Mesodermal cell (in vitro differentiated cells): ENCODE measurements around the gene ITPR2.
"Not testable (repeated sequence)": the region's sequence is repeated elsewhere in the genome, so short reads cannot be mapped to it uniquely, and the experiment has no call there.

Source experiments
- H3K27ac ChIP-seq: 2 replicates; pipeline ENCODE4 v1.7.0; 2013; ENCODE audit warnings: mild to moderate bottlenecking, low read depth, low read length, moderate library complexity; ENCODE audit not compliant: severe bottlenecking
- H3K36me3 ChIP-seq: 2 replicates; pipeline ENCODE4 v1.7.1; 2013; ENCODE audit warnings: mild to moderate bottlenecking, low read length, moderate library complexity; ENCODE audit not compliant: control insufficient read depth, insufficient read depth
- H3K4me1 ChIP-seq: one replicate; pipeline ENCODE4 v1.7.1; 2013; ENCODE audit warnings: mild to moderate bottlenecking, low read length; ENCODE audit not compliant: insufficient read depth, control insufficient read depth, poor library complexity, severe bottlenecking
- H3K4me3 ChIP-seq: 2 replicates; pipeline ENCODE4 v1.7.0; 2013; ENCODE audit warnings: low read length, control low read depth, mild to moderate bottlenecking; ENCODE audit not compliant: insufficient read depth, poor library complexity, severe bottlenecking; ENCODE audit errors: extremely low read depth
- H3K9me3 ChIP-seq: 2 replicates; pipeline ENCODE4 v1.7.1; 2013; ENCODE audit warnings: mild to moderate bottlenecking, low read length, moderate library complexity; ENCODE audit not compliant: control insufficient read depth
- WGBS, 2 experiments: methylation state at CpG; one replicate each; pipeline ENCODE4 v1.1.5; 2013; ENCODE audit warnings: missing lambda C conversion rate in 2 of 2; ENCODE audit not compliant: insufficient coverage in 2 of 2; 5-methylcytosine and 5-hydroxymethylcytosine counted together

The ITPR2 gene

DNA sequence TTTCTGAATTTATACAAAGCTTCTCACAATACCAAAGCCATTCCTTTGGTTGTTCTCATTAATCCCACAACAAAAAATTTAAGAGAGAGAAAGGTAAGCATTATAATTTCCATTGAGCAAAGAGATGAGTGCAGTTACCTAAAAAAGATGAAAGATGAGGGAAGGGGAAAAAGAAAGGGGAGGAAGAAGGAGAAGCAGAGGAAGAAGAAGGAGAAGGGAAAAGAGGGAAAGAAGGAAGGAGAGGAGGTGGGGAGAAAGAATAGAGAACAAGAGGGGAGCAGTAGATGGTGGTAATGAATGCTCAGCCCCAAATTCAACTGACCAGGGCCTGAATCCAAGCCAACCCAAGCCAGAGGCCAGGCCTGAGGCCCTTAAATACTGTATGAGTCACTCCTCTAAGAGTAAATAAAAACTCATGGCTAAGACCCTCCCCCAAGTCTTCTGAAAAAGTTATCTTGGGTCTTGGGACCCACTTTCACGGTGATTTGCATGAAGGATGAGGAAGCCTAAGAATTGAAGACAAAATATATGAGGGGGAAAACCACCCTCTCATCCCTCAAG, 144.6 kb downstream of the ITPR2 start:
- peaks cover 37% of the 10 kb centered on the region for H3K4me1 ChIP-seq
- WGBS, 2 experiments = no CpG with 5 or more reads among the region's 1 CpG
- no peak overlapping the region for H3K4me3 ChIP-seq
- H3K36me3 ChIP-seq = peaks cover 21% of the 10 kb centered on the region
- H3K9me3 ChIP-seq = peaks cover 6% of the 10 kb centered on the region
- H3K27ac ChIP-seq = no peak overlapping the region

DNA sequence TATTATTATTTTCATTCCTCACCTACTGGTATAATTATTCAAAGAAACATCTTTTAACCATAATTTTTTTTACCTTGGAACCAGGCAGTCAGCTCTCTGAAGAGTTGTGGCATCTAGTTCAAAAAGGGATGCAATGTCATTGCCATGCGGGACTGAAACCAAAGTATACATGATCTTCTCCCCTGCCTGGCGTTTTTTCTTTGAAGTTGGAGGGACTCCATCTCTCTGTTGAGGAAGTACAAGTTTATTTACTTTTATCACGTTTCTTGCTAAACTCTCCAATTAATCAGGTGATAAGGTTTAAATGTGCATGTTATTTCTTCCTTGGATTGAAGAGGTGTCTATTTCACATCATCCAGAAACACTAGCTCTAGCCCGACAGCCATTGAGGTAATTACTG, 146.6 kb downstream of the ITPR2 start:
- H3K9me3 ChIP-seq = peaks cover 12% of the 10 kb centered on the region
- no peak overlapping the region for H3K27ac ChIP-seq
- H3K36me3 ChIP-seq = peaks cover 34% of the 10 kb centered on the region
- WGBS, 2 experiments = 100% methylated on average over 1 of the region's 4 CpGs
- no peak overlapping the region for H3K4me3 ChIP-seq
- peaks cover 31% of the 10 kb centered on the region for H3K4me1 ChIP-seq

DNA sequence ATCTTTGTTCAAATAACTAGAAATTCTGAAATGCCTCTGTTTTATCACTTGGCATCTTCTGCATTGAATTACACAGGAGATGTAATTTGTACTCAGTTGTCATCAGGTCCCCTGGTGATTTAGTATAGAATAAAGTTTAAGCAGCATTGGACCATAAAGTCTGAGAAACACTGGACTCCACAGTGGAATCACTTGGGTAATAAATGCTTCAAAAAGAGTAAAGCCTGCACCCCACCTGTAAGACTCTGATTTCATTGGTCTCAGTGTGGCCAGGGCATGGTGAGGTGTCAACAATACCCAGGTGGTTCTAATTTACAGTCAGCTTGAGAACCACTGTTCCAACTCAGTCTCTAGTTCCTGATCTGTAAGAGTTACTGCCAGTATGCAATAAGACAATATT, 148.9 kb downstream of the ITPR2 start:
- Histone ChIP-seq H3K36me3 (peaks cover 38% of the 10 kb centered on the region), H3K4me1 (peaks cover 12% of the 10 kb centered on the region), H3K27ac (no peak overlapping the region), H3K4me3 (no peak overlapping the region), H3K9me3 (peaks cover 12% of the 10 kb centered on the region)

DNA sequence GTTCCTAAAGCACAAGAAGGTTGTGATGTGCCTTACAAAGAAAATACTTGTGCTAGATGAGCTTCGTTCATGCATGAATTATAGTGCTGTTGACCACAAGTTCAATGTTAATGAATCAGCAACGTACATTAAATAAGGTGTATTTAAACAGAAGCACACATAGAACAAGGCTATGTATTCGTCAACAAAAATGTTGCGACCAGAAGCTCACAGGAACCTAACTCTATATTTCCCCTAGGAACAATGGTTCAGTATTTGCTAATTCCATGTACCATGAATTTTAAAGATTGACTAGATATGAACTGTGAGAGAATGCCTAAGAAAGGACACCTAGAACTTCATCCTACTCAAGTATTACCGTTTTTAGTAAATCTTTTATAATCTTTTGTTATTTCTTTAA, 149.6 kb downstream of the ITPR2 start:
- Histone ChIP-seq H3K4me3 (no peak overlapping the region), H3K27ac (no peak overlapping the region), H3K4me1 (peaks cover 15% of the 10 kb centered on the region), H3K36me3 (peaks cover 38% of the 10 kb centered on the region), H3K9me3 (peaks cover 12% of the 10 kb centered on the region)
- WGBS, 2 experiments = 100% methylated on average over 2 of the region's 5 CpGs; no CpG with 5 or more reads in 1 of the 2 experiments

DNA sequence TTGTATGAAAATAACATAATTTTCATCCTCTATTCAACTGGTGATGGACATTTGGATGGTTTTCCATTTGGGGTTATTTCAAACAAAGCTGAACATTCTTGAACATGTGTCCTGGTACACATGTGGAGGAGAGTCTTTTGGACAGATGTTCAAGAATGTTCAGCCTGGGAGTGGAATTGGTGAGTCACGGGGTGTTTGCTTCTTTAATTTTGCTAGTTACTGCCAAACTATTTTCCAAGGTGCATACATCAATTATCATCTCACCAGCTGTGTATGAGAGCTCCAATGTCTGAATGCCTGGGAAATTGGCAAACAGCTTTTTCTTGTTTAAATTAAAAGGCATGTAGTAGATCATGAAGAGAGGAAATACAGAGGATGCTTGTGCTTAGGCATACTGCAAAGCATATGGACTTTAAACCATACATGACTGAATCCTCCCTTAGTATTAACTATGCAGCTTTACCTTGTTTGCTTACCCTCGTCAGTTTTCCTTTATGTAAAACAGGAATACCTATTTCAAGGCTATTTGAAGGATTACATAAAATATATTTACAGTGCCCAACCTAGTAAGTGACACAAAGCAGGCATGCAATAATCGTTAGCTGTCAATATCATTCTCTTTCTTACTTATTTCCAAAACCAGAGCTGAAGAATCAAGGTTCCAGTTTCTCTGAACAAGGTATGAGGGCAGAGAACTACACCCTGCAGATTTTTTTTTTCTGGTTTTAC, 152.1 kb downstream of the ITPR2 start:
- H3K27ac ChIP-seq = no peak overlapping the region
- WGBS, 2 experiments = 100% methylated on average over 1 of the region's 3 CpGs; no CpG with 5 or more reads in 1 of the 2 experiments

DNA sequence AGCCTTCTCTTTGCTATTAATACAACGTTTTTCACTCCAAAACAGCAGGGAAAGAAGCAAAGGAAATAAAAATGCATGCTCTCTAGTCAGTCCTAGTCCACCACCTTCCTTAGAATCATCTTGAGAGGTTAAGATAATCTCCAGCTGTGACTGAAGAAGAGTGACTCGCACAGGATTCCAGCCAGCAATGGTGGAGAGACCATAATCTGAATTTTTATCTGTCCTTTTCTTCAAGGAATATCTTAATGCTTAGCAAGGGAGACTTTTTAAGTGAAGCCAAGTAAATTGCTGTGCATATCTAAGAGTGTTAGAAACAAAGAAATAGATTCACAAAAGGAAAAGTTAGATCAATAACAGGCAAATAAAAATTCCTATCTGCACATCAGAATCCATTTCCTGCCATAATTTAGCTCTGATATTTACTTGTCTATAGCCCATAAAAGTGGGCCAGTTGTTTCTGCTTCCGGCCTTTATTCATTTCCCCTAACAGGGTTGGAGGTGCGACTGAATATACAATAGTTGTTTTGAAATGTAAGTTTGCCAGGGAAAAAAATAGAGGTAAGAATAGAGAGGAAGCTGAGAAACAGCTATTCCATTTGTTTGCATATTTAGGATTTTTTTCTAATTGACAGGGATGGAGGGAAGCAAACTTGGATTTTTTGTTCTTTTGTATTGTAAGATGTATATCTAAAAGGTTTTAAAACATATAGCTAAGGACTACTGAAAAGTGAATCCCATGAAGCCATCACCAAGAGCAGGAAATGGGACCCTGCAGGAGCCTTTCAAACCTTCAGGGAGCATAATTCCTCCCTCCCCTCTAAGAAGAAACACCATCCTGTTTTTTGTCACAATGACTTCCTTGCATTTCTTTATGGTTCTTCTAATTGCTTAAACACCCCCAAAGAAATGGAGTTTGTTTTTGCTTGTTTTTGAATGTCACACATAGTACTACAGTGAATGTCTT, 154.0 kb downstream of the ITPR2 start:
- H3K27ac ChIP-seq = peak overlapping the region; percentile 36
- peaks cover 21% of the 10 kb centered on the region for H3K36me3 ChIP-seq
- peaks cover 11% of the 10 kb centered on the region for H3K4me1 ChIP-seq
- H3K9me3 ChIP-seq = peaks cover 10% of the 10 kb centered on the region
- H3K4me3 ChIP-seq = no peak overlapping the region
- 0 to 17% methylated on average over 1 to 2 of the region's 4 CpGs for WGBS, 2 experiments

More for the DNA sequence above, 152.1 kb downstream of the ITPR2 start:
- Histone ChIP-seq H3K36me3 (peaks cover 38% of the 10 kb centered on the region), H3K4me1 (peaks cover 11% of the 10 kb centered on the region), H3K4me3 (no peak overlapping the region), H3K9me3 (peaks cover 12% of the 10 kb centered on the region)

DNA sequence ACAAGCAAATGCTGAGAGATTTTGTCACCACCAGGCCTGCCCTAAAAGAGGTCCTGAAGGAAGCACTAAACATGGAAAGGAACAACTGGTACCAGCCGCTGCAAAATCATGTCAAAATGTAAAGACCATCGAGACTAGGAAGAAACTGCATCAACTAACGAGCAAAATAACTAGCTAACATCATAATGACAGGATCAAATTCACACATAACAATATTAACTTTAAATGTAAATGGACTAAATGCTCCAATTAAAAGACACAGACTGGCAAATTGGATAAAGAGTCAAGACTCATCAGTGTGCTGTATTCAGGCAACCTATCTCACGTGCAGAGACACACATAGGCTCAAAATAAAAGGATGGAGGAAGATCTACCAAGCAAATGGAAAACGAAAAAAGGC, 161.5 kb downstream of the ITPR2 start:
- not testable (repeated sequence) for H3K9me3 ChIP-seq, H3K27ac ChIP-seq, H3K4me3 ChIP-seq, H3K36me3 ChIP-seq, H3K4me1 ChIP-seq
- WGBS, 2 experiments = no CpG with 5 or more reads among the region's 5 CpGs

DNA sequence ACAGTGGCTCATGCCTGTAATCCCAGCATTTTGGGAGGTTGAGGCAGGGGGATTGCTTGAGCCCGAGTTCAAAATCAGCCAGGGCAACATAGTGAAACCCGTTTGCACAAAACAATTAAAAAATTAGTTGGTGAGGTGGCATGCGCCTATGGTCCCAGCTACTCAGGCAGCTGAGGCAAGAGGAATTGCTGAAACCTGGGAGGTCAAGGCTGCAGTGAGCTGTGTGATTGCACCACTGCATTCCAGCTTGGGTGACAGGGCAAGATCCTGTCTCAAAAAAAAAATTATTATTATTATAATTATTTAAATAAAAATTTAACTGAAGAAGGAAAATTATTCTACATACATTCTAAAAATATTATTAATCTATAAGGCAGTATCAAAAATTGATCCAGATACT, 164.1 kb downstream of the ITPR2 start:
- Histone ChIP-seq H3K9me3 (no peaks in the 10 kb centered on the region), H3K36me3 (no peaks in the 10 kb centered on the region), H3K4me3 (no peak overlapping the region), H3K27ac (no peak overlapping the region), H3K4me1 (peaks cover 3% of the 10 kb centered on the region)
- WGBS, 2 experiments = 87 to 100% methylated on average over 1 to 3 of the region's 3 CpGs

DNA sequence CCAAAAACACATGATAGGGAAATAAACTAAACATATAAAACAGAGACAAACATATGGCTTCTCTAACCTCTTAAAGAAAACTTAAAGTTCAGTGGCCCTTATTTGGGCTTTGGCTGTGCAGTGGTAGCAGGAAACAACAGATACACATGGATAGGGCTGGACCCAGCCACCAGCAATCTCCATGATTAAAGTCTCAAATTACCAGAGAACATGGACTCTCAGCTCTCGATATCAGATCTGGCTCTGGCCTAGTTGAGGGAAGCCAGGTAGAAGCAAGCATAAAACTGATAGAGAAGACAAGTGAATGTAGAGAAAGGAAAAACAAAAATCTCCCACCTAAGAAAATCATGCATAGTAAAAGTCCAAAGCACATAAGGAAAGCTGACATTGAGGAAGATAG, 164.8 kb downstream of the ITPR2 start:
- H3K27ac ChIP-seq = no peak overlapping the region
- no peaks in the 10 kb centered on the region for H3K9me3 ChIP-seq
- peaks cover 3% of the 10 kb centered on the region for H3K4me1 ChIP-seq
- no peaks in the 10 kb centered on the region for H3K36me3 ChIP-seq
- WGBS, 2 experiments = no CpG with 5 or more reads among the region's 1 CpG
- no peak overlapping the region for H3K4me3 ChIP-seq

DNA sequence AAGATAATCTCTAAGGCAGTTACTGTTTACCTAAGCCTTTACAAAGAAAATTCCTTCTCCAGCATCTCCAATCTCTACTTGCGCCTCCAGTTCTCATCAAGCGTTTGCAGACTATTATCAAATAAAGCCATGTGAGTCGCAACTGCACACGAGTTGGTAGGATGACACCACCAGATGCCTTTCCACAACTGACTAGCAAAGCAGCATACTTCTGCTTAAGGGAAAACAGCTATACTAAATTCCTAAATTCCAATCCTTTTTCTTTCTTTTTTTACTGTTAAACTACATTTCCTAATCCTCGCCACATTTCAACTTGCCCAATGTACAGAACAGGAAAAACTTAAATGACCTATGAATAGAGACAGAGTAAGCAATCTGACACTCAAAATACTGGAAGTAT, 166.7 kb downstream of the ITPR2 start:
- H3K4me1 ChIP-seq = peaks cover 3% of the 10 kb centered on the region
- 84 to 85% methylated on average over 4 to 5 of the region's 5 CpGs for WGBS, 2 experiments

More for the DNA sequence above, 166.7 kb downstream of the ITPR2 start:
- no peak overlapping the region for H3K27ac ChIP-seq
- no peak overlapping the region for H3K4me3 ChIP-seq
- no peaks in the 10 kb centered on the region for H3K9me3 ChIP-seq
- no peaks in the 10 kb centered on the region for H3K36me3 ChIP-seq
